ENCODE measurements around the gene TAS2R38. TPM values are rescaled to one million over a fixed set of nuclear protein-coding genes. Genes with fewer than 3 reads are reported as not detected.

The TAS2R38 gene
- total RNA-seq, 4 donors from 2014 or later: not detected

DNA sequence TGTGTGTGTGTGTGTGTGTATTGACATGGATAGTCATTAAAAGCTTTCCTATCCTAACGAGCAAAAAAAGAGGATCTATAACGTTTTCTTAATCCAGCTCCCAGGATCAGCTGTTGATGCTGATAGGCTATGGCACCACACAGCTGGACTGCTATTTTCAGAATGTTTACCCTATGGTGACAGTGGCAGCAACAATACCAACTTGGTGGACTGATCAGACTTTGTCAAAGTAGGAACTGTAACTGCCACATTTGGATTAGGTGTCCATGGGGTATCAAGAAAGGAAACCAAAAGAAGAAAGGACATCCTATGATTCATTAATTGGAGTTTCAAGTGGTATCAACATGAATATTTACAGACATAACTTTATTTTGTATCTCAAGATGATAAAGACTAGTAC is 24.1 kb downstream of the TAS2R38 start:
- H3K27ac ChIP-seq: no peak overlapping the region
- no peaks in the 10 kb centered on the region for H3K36me3 ChIP-seq
- no peak for ATAC-seq
- H3K27me3 ChIP-seq: no peaks in the 10 kb centered on the region
- WGBS, 2 donors (ENCODE audit: low coverage in 1 of 2): 51 to 75% methylated on average over 1 to 2 of the region's 2 CpGs
- H3K4me1 ChIP-seq: no peaks in the 10 kb centered on the region
- H3K9me3 ChIP-seq: no peaks in the 10 kb centered on the region
- TF ChIP-seq, protein P1, sequence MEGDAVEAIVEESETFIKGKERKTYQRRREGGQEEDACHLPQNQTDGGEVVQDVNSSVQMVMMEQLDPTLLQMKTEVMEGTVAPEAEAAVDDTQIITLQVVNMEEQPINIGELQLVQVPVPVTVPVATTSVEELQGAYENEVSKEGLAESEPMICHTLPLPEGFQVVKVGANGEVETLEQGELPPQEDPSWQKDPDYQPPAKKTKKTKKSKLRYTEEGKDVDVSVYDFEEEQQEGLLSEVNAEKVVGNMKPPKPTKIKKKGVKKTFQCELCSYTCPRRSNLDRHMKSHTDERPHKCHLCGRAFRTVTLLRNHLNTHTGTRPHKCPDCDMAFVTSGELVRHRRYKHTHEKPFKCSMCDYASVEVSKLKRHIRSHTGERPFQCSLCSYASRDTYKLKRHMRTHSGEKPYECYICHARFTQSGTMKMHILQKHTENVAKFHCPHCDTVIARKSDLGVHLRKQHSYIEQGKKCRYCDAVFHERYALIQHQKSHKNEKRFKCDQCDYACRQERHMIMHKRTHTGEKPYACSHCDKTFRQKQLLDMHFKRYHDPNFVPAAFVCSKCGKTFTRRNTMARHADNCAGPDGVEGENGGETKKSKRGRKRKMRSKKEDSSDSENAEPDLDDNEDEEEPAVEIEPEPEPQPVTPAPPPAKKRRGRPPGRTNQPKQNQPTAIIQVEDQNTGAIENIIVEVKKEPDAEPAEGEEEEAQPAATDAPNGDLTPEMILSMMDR (IDR thresholded peaks at IDR 0.05): no peak
- no peak for TF ChIP-seq POLR2AphosphoS5 (IDR thresholded peaks at IDR 0.05)
- TF ChIP-seq POLR2A (IDR thresholded peaks at IDR 0.05): no peak
- no peak for TF ChIP-seq EP300 (IDR thresholded peaks at IDR 0.05)
- H3K4me3 ChIP-seq: no peak overlapping the region

DNA sequence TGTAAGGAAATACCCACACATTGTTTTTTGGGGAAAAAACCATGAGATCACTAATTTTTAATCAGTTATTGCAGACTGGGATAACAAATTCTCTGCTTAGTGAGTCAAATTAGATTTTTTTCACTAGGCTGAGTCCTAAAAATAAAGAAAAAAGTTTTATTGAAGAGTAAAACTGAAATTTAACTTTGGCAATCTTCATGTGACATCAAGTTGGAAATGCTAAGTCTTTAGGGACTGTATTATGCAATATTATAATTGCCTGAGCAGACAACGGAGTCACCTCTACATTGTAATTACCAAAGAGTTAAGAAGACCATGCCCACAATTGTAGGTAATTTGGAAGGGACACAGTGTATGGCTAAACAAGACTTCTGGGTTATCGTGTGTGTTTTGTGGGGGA is 24.6 kb downstream of the TAS2R38 start:
- no peaks in the 10 kb centered on the region for H3K4me1 ChIP-seq
- no peak for ATAC-seq
- H3K27me3 ChIP-seq: no peaks in the 10 kb centered on the region
- no peaks in the 10 kb centered on the region for H3K9me3 ChIP-seq
- no peak overlapping the region for H3K27ac ChIP-seq
- TF ChIP-seq POLR2AphosphoS5 (IDR thresholded peaks at IDR 0.05): no peak
- TF ChIP-seq POLR2A (IDR thresholded peaks at IDR 0.05): no peak
- no peaks in the 10 kb centered on the region for H3K36me3 ChIP-seq
- WGBS, 2 donors (ENCODE audit: low coverage in 1 of 2): 33 to 67% methylated on average over 1 to 2 of the region's 2 CpGs
- H3K4me3 ChIP-seq: no peak overlapping the region

DNA sequence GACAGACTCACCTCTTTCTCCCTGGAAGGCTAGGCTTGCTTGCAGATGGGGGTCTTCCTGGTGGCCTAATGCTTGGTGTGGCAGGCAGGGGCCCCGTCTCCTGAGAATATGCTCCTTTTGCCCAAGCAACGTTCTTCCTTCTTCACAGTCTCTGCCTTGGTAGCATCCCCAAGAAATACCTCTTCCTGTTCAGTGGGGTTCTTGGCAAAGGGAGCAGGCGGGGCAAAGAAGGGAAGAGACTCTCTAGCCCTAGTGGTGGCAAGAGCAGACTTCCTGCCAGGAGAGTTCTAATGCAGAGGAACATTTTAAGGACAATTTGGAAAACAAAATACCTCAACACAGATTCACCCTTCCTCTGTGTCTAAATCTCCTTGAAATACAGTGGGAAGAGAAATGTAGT is 26.8 kb downstream of the TAS2R38 start, which contains the start of gene CLEC5A:
Gene CLEC5A (minus strand): TSS at position 179 of the 400 bp plus-strand sequence. CDS start 682 bp downstream, outside the sequence.
- H3K27me3 ChIP-seq: no peaks in the 10 kb centered on the region
- no peaks in the 10 kb centered on the region for H3K36me3 ChIP-seq
- 14% methylated on average over 2 of the region's 3 CpGs; no CpG with 5 or more reads in 1 of the 2 donors for WGBS, 2 donors (ENCODE audit: low coverage in 1 of 2)
- peaks cover 0 to 2% (median 0%) of the 10 kb centered on the region in 3 donors for H3K9me3 ChIP-seq
- no peak for TF ChIP-seq POLR2A (IDR thresholded peaks at IDR 0.05)
- TF ChIP-seq, protein P1 (IDR thresholded peaks at IDR 0.05): no peak
- no peak for TF ChIP-seq EP300 (IDR thresholded peaks at IDR 0.05)
- TF ChIP-seq POLR2AphosphoS5 (IDR thresholded peaks at IDR 0.05): no peak
- ATAC-seq: no peak
- no peak within 1 kb of the TSS for H3K4me3 ChIP-seq
- H3K27ac ChIP-seq: no peak within 1 kb of the TSS
- H3K4me1 ChIP-seq: no peaks in the 10 kb centered on the region

DNA sequence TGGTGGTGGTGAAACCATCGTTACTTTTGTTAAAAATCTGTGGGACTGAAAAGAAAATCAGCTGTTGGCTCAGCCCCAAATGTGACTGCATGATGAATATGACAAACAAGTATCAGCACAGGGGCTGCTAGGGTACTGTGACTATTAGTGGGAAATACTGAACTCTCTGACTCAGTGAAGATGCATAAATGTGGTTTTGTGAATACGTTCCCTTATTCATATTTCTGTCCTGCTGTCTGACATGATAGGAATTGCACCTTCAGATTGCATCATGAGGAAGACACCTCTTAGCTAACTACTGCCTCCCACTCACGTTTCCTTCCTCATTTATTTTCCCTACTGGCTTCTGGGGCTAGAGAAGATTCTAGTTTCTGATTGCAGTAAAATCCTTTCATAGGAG is 28.2 kb downstream of the TAS2R38 start:
- Histone ChIP-seq H3K36me3 (no peaks in the 10 kb centered on the region), H3K4me3 (no peak overlapping the region), H3K4me1 (no peaks in the 10 kb centered on the region), H3K27me3 (no peaks in the 10 kb centered on the region), H3K27ac (no peak overlapping the region), H3K9me3 (peaks cover 0 to 16% (median 0%) of the 10 kb centered on the region in 3 donors)
- 50 to 66% methylated on average over 3 of the region's 3 CpGs for WGBS, 2 donors (ENCODE audit: low coverage in 1 of 2)
- ATAC-seq: no peak
- TF ChIP-seq, protein P1 (IDR thresholded peaks at IDR 0.05): no peak
- TF ChIP-seq POLR2AphosphoS5 (IDR thresholded peaks at IDR 0.05) (no peak), EP300 (IDR thresholded peaks at IDR 0.05) (no peak), POLR2A (IDR thresholded peaks at IDR 0.05) (no peak)

DNA sequence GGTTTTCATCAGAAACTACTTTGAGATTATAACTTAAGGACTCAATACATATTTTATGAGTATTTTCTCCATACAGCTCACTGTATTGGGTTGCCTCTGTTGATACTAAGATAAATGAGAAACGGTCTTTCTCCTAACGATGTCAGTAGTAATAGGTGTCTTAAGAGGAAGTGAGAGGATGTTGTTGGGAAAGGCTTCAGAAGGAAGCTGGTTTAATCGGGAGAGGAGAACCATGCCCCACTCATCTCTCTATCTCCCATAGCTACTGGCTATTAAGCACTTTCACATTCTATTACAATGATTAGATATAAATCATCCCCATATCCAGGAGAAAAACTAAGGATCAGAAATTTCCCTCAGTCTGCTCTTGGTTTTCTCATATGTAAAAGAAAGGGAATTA is 28.8 kb downstream of the TAS2R38 start:
- Histone ChIP-seq H3K27me3 (no peaks in the 10 kb centered on the region), H3K4me3 (no peak overlapping the region), H3K27ac (no peak overlapping the region), H3K36me3 (no peaks in the 10 kb centered on the region), H3K9me3 (peaks cover 0 to 17% (median 0%) of the 10 kb centered on the region in 3 donors), H3K4me1 (no peaks in the 10 kb centered on the region)
- ATAC-seq: no peak
- TF ChIP-seq POLR2AphosphoS5 (IDR thresholded peaks at IDR 0.05) (no peak), POLR2A (IDR thresholded peaks at IDR 0.05) (no peak), EP300 (IDR thresholded peaks at IDR 0.05) (no peak)
- TF ChIP-seq, protein P1 (IDR thresholded peaks at IDR 0.05): no peak
- 67 to 77% methylated on average over 3 of the region's 3 CpGs for WGBS, 2 donors (ENCODE audit: low coverage in 1 of 2)

Data from gastroesophageal sphincter (tissue), 4 donors.